ENCODE measurements around the gene ITPR1.

DNA sequence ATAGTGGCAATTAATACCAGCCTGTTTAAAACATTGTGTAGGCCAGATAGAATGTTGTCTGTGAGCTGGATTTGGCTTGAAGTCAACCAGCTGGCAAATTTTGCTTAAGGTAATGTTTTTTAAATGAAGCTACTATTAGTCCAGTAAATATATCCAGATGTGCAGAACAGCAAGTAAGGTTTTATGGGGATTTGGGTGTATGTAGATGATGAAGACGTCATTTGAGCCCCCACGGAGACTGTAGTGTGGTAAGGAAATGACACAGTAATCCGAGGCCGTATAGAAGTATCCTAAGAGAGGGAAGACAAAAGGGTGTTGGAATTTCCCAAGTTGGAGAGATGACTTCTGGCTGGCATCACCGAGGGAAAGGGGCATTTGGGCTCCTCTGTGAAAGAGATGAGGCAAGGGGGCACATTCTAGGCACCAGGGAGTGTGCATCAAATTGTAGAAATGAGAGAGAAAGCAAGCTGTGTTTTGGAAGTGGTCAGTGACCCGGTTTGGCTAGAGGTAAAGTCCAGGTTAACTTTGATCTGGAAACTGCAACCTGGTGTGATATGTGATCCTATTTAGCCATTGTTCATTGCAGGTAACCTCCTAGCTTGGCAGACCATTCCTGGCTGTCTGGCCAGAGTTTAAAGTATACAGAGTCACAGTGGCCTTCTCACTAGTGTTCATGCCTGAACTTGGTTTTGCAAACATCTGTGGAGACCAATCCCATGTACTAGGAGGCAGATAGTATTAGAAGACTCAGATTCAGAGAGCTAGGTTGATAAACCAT is 104.2 kb downstream of the ITPR1 start:
- TF ChIP-seq, protein P1, sequence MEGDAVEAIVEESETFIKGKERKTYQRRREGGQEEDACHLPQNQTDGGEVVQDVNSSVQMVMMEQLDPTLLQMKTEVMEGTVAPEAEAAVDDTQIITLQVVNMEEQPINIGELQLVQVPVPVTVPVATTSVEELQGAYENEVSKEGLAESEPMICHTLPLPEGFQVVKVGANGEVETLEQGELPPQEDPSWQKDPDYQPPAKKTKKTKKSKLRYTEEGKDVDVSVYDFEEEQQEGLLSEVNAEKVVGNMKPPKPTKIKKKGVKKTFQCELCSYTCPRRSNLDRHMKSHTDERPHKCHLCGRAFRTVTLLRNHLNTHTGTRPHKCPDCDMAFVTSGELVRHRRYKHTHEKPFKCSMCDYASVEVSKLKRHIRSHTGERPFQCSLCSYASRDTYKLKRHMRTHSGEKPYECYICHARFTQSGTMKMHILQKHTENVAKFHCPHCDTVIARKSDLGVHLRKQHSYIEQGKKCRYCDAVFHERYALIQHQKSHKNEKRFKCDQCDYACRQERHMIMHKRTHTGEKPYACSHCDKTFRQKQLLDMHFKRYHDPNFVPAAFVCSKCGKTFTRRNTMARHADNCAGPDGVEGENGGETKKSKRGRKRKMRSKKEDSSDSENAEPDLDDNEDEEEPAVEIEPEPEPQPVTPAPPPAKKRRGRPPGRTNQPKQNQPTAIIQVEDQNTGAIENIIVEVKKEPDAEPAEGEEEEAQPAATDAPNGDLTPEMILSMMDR (IDR thresholded peaks at IDR 0.05; ENCODE audit: low read depth, low read length, missing input control) = no peak
- TF ChIP-seq YY1 (IDR thresholded peaks at IDR 0.05) (peak; percentile 38), SP1 (IDR thresholded peaks at IDR 0.05) (peak; percentile 45), TAF1 (conservative IDR thresholded peaks at IDR 0.05) (no peak), RAD21 (IDR thresholded peaks at IDR 0.05) (peak in 1 of 2 donors; percentile 29)
- TF ChIP-seq, protein P2, sequence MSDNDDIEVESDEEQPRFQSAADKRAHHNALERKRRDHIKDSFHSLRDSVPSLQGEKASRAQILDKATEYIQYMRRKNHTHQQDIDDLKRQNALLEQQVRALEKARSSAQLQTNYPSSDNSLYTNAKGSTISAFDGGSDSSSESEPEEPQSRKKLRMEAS (IDR thresholded peaks at IDR 0.05) = no peak
- TF ChIP-seq, protein P3, sequence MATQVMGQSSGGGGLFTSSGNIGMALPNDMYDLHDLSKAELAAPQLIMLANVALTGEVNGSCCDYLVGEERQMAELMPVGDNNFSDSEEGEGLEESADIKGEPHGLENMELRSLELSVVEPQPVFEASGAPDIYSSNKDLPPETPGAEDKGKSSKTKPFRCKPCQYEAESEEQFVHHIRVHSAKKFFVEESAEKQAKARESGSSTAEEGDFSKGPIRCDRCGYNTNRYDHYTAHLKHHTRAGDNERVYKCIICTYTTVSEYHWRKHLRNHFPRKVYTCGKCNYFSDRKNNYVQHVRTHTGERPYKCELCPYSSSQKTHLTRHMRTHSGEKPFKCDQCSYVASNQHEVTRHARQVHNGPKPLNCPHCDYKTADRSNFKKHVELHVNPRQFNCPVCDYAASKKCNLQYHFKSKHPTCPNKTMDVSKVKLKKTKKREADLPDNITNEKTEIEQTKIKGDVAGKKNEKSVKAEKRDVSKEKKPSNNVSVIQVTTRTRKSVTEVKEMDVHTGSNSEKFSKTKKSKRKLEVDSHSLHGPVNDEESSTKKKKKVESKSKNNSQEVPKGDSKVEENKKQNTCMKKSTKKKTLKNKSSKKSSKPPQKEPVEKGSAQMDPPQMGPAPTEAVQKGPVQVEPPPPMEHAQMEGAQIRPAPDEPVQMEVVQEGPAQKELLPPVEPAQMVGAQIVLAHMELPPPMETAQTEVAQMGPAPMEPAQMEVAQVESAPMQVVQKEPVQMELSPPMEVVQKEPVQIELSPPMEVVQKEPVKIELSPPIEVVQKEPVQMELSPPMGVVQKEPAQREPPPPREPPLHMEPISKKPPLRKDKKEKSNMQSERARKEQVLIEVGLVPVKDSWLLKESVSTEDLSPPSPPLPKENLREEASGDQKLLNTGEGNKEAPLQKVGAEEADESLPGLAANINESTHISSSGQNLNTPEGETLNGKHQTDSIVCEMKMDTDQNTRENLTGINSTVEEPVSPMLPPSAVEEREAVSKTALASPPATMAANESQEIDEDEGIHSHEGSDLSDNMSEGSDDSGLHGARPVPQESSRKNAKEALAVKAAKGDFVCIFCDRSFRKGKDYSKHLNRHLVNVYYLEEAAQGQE (IDR thresholded peaks at IDR 0.05) = no peak
